GM21825 (cell line): ENCODE results near the gene TPD52L1.
"Not testable (repeated sequence)": the region's sequence is repeated elsewhere in the genome, so short reads cannot be mapped to it uniquely, and the experiment has no call there.

Experiments used
- ATAC-seq: cut with Tn5 transposase; IDR thresholded peaks from one replicate; pipeline ENCODE4 v1.9.1; 2021; ENCODE audit warnings: mild to moderate bottlenecking, moderate library complexity; ENCODE audit not compliant: unreplicated experiment

TPD52L1 gene, protein sequence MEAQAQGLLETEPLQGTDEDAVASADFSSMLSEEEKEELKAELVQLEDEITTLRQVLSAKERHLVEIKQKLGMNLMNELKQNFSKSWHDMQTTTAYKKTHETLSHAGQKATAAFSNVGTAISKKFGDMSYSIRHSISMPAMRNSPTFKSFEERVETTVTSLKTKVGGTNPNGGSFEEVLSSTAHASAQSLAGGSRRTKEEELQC

DNA sequence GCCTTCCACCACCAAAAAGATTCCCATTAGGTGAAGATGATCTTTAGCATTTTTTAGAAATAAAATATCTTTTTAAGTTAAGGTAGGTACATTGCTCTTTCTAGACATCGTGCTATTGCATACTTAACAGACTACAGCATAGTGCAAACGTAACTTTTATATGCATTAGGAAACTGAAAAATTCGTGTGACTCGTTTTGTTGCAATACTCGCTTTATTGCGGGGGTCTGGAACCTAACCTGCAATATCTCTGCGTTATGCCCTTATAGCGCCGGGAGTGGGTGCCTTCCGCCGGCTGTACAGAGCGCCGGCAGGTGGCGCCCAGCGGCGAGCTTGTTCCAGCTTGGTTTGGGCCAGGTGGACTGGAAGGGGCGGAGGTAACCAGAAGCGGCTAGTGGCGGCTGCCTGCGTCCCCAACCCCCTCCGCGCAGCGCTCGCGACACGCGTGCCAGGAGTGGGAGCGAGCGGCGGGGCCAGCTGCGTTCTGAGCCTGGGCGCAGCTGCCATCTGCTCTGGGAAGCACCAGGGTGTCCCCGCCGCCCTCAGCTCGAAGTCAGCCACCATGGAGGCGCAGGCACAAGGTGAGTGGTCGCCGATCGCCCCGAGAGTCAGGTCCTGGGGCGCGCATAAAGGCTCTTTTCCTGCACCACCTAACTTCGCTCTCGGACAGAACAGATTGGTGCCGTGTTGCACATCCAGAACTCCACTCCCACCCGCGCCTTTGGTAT, at the start of gene TPD52L1:
TPD52L1 (plus strand) TSS at position 383 of the 727 bp plus-strand sequence; CDS start at position 562, 179 bp downstream.
- peak; percentile 97 for ATAC-seq

DNA sequence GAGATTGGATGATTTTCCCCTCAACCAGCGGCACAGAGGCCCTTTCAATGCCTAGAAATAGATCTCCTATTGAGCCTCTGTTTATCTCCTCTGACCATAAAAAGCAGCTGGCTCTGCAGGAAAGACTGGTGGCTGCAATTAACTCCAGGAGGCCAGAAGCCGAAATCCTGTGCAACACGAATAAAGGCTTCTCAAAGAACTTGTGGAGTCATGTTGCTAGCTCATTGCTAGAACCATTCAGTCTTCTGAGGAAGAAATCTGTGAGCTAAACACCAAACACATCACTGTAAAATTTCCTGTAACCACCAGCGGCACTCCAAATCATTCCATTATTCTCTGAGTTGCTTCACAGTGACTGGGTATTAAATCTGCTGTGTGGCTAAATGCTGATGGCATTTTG, 49.1 kb upstream of the TPD52L1 start:
- no peak for ATAC-seq

DNA sequence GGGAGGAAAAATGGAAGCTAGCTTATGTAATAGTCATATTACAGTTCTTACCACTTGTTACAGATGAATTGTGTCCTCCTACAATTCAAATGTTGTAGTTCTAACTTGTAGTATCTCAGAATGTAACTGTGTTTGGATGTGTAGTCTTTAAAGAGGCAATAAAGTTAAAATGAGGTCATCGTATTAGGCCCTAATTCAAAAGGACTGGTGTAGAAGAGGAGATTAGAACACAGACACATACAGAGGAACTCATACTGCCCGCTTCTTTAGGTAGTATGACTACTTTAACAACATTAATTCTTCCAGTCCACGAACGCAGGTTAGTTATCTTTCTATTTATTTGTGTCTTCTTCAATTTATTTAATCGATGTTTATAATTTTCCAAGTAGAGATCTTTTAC, 46.5 kb upstream of the TPD52L1 start:
- ATAC-seq = no peak

DNA sequence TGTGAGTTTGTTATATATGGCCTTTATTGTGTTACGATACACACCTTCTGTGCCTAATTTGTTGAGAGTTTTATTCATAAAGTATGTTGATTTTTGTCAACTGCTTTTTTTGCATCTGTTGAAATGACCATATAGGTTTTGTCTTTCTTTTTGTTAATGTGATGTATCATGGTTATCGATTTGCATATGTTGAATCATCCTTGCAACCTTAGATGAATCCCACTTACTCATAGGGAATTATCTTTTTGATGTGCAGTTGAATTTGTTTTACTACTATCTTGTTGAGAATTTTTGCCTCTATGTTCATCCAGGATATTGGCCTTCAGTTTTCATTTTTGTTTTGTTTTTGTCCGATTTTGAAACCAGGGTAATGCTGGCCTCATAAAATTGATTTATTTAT, 45.7 kb upstream of the TPD52L1 start:
- ATAC-seq = no peak

DNA sequence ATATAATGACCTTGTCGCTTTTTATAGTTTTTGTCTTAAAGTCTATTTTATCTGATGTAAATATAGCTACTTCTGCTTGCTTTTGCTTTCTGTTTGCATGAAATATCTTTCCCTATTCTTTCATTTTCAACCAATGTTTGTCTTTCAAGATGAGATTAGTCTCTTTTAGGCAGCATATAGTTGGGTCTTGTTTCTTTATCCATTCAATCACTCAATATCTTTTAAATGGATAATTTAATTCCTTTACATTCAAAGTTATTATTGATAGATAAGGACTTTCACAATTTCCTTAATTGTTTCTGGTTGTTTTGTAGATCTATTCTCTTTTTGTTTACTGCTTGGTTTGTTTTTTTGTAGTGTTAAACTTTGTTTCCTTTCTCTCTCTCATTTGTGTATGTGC, 43.5 kb upstream of the TPD52L1 start:
- no peak for ATAC-seq

DNA sequence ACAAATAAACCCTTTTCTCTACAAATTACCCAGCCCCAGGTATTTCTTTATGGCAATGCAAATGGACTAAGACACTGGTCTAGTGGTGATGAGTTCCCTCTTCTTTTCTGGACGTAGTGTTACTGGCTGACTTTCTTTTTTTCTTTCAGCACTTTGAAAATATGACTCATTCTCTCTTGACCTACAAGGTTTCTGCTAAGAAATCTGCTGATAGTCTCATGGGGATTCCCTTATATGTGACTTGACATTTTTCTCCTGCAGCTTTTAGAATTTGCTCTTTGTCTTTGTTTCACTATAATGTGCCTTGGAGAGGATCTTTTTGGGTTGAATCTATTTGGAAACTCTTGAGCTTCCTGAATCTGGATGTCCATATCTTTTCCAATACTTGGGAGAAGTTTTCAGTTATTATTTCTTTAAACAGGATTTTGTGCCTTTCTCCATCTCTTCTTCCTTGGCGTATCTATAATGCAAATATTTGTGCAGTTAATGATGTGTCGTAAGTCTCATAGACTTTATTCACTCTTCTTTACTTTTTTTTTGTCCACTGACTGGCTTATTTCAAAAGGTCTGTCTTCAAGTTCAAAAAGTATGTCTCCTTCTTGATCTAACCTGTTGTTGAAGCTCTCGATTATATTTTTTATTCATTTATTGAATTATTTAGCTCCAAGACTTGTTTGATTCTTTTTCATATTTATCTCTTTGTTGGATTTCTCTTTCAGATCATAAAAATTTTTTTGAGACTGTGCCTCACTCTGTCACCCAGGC, 42.2 kb upstream of the TPD52L1 start:
- ATAC-seq = no peak

DNA sequence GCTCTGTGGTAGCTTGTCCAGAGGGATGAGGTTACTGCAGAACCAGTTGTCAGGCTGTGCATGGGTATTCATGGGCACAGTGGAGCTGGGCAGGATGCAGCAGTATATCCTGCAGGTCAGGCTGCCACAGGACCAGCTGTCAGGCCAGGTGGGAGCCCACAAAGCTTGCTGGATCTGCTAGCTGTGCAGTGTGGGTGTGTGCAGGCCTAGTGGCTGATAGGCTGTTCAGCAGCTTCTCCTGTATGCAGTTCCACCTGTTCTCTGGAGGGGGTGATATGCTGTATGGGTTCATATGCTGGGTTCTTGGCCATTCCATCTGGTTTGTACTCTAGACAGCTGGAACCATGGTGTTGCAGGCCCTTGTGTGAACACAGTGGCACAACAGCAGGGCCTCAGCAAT, 40.6 kb upstream of the TPD52L1 start:
- no peak for ATAC-seq

DNA sequence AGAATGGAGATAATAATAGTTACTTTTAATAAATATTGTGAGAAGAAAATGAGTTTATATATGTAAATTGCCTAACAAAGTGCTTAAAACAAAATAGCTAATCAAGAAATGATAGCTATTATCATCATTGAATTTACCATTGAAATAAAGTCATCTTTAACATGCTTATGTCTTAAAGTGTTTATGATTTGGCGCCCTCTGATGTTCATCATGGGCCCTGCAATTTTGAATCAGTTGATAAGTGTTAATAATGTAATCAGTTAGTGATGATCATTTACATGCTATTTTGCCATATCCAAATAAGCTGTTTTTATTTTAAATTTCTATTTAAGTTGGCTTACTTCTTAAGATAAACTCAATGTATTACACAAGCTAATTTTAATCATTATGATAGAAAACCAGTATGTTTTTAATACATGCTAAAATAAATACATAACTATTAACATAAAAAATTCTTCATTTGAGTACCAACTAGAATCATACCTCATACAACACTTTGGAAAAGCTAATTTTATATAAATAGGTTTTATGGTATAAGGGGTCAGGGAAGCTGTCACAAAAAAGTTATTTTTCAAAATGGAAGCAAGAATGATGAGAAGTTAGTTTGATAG, 39.2 kb upstream of the TPD52L1 start:
- ATAC-seq = peak; percentile 60

DNA sequence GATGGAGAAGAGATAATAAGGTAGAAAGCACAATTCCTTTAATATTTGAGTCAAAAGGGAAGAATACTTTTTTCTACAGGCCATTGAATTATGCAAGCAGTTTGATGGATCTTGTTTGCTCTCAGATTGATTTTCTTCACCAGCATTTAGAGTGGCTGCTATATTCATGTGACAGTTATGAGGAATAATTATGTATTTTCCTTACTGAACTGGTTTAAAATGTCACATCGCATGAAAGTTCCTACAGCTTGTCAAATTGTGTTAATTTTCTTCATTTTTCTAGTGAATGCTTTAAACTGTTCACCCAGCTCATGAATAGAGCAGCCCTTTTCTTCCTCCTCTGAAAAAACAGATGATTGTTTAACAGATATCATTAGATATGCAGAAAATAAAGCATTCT, 37.4 kb upstream of the TPD52L1 start:
- no peak for ATAC-seq

DNA sequence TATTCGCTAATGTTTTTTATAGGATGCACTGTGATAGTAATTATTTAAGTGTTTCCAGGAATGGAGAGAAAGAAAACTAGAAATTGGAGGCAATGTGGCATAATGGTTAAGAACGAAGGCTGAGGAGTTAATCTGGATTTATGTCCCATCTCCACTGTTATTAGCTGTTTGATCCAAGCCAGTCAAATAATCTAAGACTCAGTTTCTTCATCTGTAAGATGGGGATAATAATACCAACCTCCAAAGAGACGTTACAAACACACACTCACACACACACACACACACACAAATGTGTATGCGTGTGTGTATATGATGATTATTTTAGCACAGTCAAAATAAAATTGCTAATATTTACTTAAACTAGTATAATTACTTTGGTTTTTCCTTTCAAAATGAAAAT, 36.9 kb upstream of the TPD52L1 start:
- ATAC-seq = no peak

DNA sequence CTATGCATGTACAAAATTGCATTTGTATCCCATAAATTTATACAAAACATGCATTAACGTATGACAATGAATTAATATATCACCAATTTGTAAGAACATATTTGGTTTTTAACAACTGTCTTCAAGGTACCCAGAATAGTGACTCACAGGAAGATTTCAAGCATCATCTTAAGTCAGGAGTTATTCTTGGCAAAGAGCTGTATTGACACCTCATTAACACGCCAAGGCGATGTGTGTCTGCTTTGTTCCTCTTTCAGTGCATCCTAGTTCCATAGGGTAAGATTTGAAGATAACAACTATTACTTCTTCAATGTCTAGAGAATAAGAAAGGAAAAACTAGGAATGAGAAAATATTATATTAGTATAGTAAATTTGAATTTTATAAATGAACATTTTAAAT, 35.8 kb upstream of the TPD52L1 start:
- ATAC-seq = no peak

DNA sequence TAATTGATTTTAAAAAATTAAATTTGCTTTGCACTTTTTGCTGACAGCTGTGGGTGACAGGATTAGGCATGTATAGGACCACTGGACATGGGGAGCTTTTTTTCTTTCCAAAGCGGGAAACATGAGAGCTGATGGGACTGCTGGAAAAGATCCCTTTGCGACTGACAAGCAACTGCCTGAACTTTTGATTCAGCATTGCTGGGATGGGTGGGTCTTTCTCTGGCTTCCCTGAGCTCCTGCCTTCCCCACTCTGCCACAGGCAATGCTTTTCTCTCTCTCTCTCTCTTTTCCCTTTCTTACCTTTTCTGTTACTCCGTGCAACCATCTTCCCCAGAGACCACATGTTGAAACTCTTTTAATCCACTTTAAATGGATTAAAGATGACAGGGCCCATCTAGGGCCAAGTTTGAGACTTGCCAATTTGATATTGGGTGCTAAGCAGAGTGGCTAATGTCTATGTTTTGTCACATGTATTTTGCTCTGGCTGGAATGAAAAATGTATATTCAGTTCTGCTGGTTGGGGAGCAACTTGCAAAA, 33.5 kb upstream of the TPD52L1 start:
- ATAC-seq = no peak

DNA sequence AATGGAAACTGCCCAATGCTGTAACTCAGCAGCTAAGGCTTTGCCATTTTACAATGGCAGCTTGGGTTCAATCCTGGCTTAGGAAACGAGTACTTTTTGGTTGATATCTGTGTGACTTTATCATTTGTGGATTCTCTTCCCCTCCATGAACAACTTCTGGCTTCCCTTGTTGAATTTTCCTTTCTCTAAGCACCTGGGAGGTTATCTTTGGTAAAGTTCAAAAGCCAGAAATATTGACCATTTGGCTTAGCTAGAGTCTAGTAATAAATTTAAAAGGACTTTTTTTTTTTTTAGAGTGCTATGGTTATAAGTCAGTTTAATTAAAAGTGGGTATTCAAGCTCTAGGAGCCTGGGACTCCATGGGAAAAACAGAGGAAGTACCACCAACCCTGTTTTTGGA, 31.7 kb upstream of the TPD52L1 start:
- ATAC-seq = no peak

DNA sequence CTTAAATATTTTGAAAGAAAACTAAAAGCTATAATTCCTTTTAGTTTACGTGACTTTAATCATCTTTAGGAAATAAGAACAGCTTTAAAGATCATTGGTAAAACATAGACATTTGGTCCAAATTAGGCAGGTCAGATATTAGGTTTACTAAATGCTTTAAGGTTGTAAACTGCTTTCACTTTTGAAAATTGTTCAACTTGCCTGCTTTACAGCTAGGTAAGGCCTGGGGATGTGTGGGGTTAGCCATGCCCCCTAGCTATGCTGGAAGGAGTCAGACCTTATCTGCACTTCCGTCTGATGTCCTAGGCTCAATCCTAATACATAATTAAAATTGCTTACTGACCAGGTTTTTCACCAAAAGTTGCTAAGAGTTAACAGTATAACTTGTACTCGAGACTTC, 30.5 kb upstream of the TPD52L1 start:
- ATAC-seq = no peak

DNA sequence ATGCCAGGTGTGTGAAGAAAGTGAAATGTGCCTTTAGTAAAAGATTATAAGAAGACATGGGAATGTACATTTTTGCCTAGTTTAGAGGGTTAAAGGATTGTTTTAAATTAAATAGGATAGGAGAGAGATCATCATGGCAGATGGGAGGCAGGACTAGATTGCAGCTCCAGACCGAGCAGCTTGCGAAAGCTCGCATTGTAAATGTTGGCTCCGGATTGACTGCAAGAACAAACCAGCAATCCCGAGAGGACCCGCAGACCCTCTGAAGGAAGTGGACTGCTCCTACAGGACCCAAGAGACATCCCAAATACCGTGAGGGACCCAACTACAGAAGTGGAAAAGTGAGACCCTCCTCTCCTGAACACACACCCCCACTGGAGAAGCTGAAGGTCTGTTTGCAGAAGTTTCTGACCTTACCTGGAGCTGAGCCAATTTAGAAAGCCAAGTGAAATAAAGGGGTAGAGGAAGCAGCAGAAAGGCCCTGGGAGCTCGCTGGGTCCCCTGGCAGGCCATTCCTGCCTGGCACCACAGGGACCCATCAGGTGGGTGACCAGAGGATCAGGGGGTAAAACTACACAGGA, 30.0 kb upstream of the TPD52L1 start:
- no peak for ATAC-seq

DNA sequence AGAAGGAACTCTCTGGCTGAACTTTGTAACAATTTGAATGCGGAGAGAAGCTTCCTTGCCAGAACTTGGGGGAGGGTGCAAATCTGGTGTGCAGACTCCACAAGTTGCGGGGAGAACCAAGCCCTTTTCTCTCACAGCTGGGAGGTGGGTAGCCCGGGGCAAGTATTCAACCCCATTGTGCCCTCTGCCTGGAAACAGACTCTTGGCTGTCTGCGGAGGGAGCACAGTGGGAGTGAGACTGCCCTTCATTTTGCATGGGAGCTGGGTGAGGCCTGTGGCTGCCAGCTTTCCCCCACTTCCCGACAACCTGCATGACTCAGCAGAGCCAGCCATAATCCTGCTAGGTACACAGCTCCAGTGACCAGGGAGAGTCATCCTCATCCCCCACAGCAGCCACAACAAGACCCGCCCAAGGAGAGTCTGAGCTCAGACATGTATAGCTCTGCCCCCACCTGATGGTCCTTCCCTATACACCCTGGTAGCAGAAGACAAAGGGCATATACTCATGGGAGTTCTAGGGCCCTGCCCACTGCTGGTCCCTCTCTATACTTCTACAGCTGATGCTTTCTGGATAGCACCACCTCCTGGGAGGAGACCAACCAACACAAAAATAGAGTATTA, 29.4 kb upstream of the TPD52L1 start:
- ATAC-seq = no peak

DNA sequence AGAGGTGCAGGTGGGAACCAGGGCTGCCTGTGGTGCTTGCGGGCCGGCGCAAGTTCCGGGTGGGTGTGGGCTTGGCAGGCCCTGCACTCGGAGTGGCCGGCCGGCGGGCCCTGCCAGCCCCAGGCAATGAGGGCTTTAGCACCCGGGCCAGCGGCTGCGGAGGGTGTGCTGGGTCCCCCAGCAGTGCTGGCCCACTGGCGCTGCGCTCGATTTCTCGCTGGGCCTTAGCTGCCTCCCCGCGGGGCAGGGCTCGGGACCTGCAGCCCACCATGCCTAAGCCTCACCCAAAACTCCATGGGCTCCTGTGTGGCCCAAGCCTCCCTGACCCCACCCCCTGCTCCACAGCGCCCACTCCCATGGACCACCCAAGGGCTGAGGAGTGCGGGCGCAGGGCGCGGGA, 27.7 kb upstream of the TPD52L1 start:
- not testable (repeated sequence) for ATAC-seq

DNA sequence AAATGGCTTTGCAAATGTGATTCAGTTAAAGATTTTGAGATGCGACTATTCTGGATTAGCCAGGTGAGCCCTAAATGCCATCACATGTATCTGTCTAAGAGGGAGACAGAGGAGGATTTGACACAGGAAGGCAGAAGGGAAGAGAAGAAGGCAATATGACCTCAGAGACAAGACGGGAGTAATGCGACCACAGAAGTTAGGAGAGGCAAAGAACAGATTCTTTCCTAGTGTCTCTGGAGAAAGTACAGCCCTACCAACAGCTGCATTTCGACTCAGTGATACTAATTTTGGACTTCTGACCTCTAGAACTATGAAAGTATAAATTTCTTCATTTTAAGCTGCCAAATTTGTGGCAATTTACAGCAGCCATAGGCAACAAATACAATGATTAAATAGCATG, 24.2 kb upstream of the TPD52L1 start:
- no peak for ATAC-seq

DNA sequence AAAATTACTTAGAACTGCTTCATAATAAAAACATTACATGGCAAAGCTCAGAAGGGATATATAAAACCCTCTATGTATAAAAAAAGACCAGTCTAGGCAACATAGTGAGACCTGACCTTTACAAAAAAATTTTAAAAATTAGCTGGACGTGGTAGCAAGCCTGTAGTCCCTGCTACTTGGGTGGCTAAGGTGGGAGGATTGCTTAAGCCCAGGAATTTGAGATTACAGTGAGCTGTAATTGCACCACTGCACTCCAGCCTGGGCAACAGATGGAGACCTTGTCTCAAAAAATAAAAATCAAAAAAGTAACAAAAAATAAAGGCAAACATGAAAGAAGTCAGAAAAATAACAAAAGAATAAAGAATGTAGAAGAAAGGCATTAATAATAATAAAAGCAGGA, 21.5 kb upstream of the TPD52L1 start:
- no peak for ATAC-seq

DNA sequence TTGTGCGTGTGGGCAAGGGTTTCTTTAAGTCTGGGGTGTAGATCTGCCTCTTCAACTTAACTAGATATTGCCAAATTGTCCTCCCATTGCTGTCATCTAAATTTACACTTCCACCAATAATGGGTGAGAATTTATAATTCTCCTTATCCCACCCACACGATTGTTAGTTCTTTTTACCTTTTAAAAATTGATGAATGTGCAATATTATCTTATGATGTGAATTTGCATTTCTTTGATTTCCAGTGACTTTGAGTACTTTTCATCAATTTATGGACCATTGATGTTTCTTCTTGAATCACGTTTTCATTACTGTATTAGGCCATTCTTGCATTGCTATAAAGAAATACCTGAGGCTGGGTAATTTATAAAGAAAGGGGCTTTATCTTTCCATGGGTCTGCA, 17.2 kb upstream of the TPD52L1 start:
- no peak for ATAC-seq

DNA sequence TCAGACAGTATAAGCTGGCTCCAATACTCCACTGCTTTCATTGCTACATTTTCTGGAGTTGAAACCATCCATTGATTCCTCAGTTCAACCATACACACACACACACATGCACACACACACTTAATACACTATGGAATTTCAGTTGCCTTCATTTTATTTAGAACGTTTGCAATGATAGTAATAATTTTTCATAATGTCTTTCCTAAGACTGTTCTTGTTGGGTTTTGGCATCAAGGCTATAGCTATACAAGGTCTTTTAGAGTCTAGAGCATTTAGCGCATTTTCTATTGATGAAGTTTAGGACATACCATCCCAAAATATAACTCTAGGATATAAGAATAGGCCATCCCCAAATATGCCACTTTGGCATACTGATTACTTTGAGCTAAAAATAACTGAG, 15.5 kb upstream of the TPD52L1 start:
- no peak for ATAC-seq
